ENCODE measurements around the gene ADD3.
"Not testable (repeated sequence)": the region's sequence is repeated elsewhere in the genome, so short reads cannot be mapped to it uniquely, and the experiment has no call there.

The ADD3 gene

GRCh38 chr10:110035070-110035921, 27.5 kb downstream of the ADD3 start:
- no peak for DNase-seq

- no peak for DNase-seq
Measured at GRCh38 chr10:110036640-110037039, 28.9 kb downstream of the ADD3 start.

GRCh38 chr10:110039254-110039653, 31.5 kb downstream of the ADD3 start:
- no peak for DNase-seq

GRCh38 chr10:110040108-110040507, 32.3 kb downstream of the ADD3 start:
- no peak for DNase-seq

- DNase-seq, result no peak
Measured at GRCh38 chr10:110040767-110041478, 33.1 kb downstream of the ADD3 start.

GRCh38 chr10:110041479-110041829, 33.7 kb downstream of the ADD3 start:
- no peak for DNase-seq

- DNase-seq, result no peak
Measured at GRCh38 chr10:110042181-110042580, 34.4 kb downstream of the ADD3 start.

- DNase-seq, result no peak
Measured at GRCh38 chr10:110042891-110043290, 35.1 kb downstream of the ADD3 start.

GRCh38 chr10:110044681-110045080, 36.9 kb downstream of the ADD3 start:
- no peak for DNase-seq

- no peak for DNase-seq
Measured at GRCh38 chr10:110045772-110046171, 38.0 kb downstream of the ADD3 start.

- not testable (repeated sequence) for DNase-seq
Measured at GRCh38 chr10:110048145-110048544, 40.4 kb downstream of the ADD3 start.

- no peak for DNase-seq
Measured at GRCh38 chr10:110048781-110049180, 41.0 kb downstream of the ADD3 start.

GRCh38 chr10:110049889-110050591, 42.3 kb downstream of the ADD3 start:
- DNase-seq, result not testable (repeated sequence)

- DNase-seq, result no peak
Measured at GRCh38 chr10:110051487-110051886, 43.7 kb downstream of the ADD3 start.

- no peak for DNase-seq
Measured at GRCh38 chr10:110052916-110053315, 45.1 kb downstream of the ADD3 start.

- no peak for DNase-seq
Measured at GRCh38 chr10:110056822-110057221, 49.0 kb downstream of the ADD3 start.

- DNase-seq, result no peak
Measured at GRCh38 chr10:110057456-110057855, 49.7 kb downstream of the ADD3 start.

GRCh38 chr10:110058212-110058611, 50.4 kb downstream of the ADD3 start:
- DNase-seq, result no peak

GRCh38 chr10:110059925-110060324, 52.1 kb downstream of the ADD3 start:
- DNase-seq, result no peak

- DNase-seq, result no peak
Measured at GRCh38 chr10:110061687-110062086, 53.9 kb downstream of the ADD3 start.

GRCh38 chr10:110065269-110065668, 57.5 kb downstream of the ADD3 start:
- no peak for DNase-seq

- no peak for DNase-seq
Measured at GRCh38 chr10:110067960-110068770, 60.4 kb downstream of the ADD3 start.

GRCh38 chr10:110068780-110069179, 61.0 kb downstream of the ADD3 start:
- DNase-seq, result no peak

Measured in NCI-H345 (cell line).